HCT116 (cell line): Measurements from ENCODE around the gene ZNF516. TPM values are rescaled to one million over a fixed set of nuclear protein-coding genes. Genes with fewer than 3 reads are reported as not detected.
A peak's percentile ranks its signal among the peaks of the same experiment; 100 is the strongest.

Experiments used
- ATAC-seq: fragments of 200-7000 bp; cut with Tn5 transposase; 2 replicates; pipeline ENCODE4 v1.9.1; 2020; ENCODE audit warnings: mild to moderate bottlenecking, moderate library complexity
- Bru-seq: library from RNA; stranded (reverse); fragments of 400-500 nt; gene quantifications from one replicate; lab custom pipeline; 2021; lab: Mats Ljungman, UMichigan
- BruChase-seq, 2 experiments: library from RNA; stranded (reverse); fragments of 400-500 nt; gene quantifications; one replicate each; lab custom pipeline; 2021; lab: Mats Ljungman, UMichigan
- BruUV-seq: library from RNA; stranded (reverse); fragments of 400-500 nt; replicated peaks from 2 replicates; lab custom pipeline; 2021; lab: Mats Ljungman, UMichigan
- CTCF ChIA-PET: fragments of 300-600 bp; sonication (Branson Sonifier 250); formaldehyde crosslinking; loops from one replicate; lab custom pipeline; 2021; ENCODE audit warnings: antibody characterized with exemption; lab: Charles Lee
- POLR2A ChIA-PET: fragments of 300-600, 350-600 bp; sonication (Branson Sonifier 250); formaldehyde crosslinking; loops from one replicate; lab custom pipeline; 2021; ENCODE audit warnings: antibody characterized with exemption; lab: Charles Lee
- RAD21 ChIA-PET, 2 experiments: fragments of 300-600 bp; sonication (Branson Sonifier 250); formaldehyde crosslinking; loops; one replicate each; lab custom pipeline; 2023; ENCODE audit warnings: low total read pairs in 2 of 2; ENCODE audit not compliant: uncharacterized antibody in 2 of 2, unreplicated experiment in 2 of 2, low non-redundant PET in 1 of 2; lab: Charles Lee
- DNase-seq: peaks from one replicate; pipeline ENCODE4 v3.0.0-alpha.2; 2010; ENCODE audit warnings: low read depth, low spot score
- H2AFZ ChIP-seq: fragments of 200-600 bp; shearing (Covaris generic), sonication (generic); 2 replicates; pipeline ENCODE4 v1.6.1; 2017; ENCODE audit warnings: low read depth, mixed run types, mixed read lengths, antibody characterized with exemption, low read length; ENCODE audit not compliant: poor library complexity, severe bottlenecking
- H3K27ac ChIP-seq: 2 replicates; pipeline ENCODE4 v1.5.1; 2012; ENCODE audit warnings: low read depth, low read length
- H3K27me3 ChIP-seq: fragments of 200-600 bp; sonication (generic); 2 replicates; pipeline ENCODE4 v1.6.1; 2016; ENCODE audit warnings: mixed run types, low read length, mixed read lengths; ENCODE audit not compliant: insufficient read depth
- H3K36me3 ChIP-seq, 2 experiments: fragments of 200-500 bp in 1 of 2; fragments of 200-600 bp in 1 of 2; sonication (Bioruptor generic) in 1 of 2; sonication (generic) in 1 of 2; 2 replicates each; pipeline versions ENCODE4 v1.5.1 to v1.6.1; 2014 to 2016; ENCODE audit warnings: low read length in 2 of 2, inconsistent platforms in 1 of 2, mixed read lengths in 1 of 2, mixed run types in 1 of 2; ENCODE audit not compliant: insufficient read depth in 2 of 2, control insufficient read depth in 1 of 2
- H3K4me1 ChIP-seq, 2 experiments: fragments of 200-600 bp in 1 of 2; sonication (generic) in 1 of 2; 2 replicates each; pipeline versions ENCODE4 v1.5.1 to v1.6.1; 2012 to 2017; ENCODE audit warnings: low read length in 2 of 2, inconsistent platforms in 1 of 2, mild to moderate bottlenecking in 1 of 2, mixed read lengths in 1 of 2, mixed run types in 1 of 2, moderate library complexity in 1 of 2; ENCODE audit not compliant: insufficient read depth in 2 of 2, control insufficient read depth in 1 of 2
- H3K4me2 ChIP-seq: fragments of 200-600 bp; sonication (generic); 2 replicates; pipeline ENCODE4 v1.6.1; 2017; ENCODE audit warnings: mixed run types, low read length, mixed read lengths
- H3K4me3 ChIP-seq, 2 experiments: fragments of 200-600 bp in 1 of 2; sonication (generic) in 1 of 2; replicated peaks in 1 of 2; 2 replicates each; pipeline ENCODE4 v1.5.1; 2011 to 2016; ENCODE audit warnings: low read length in 2 of 2, control low read depth in 1 of 2, low read depth in 1 of 2, mild to moderate bottlenecking in 1 of 2, mixed read lengths in 1 of 2, mixed run types in 1 of 2
- H3K79me2 ChIP-seq: fragments of 200-600 bp; sonication (generic); 2 replicates; pipeline ENCODE4 v1.6.1; 2017; ENCODE audit warnings: mild to moderate bottlenecking, mixed run types, low read length, moderate library complexity, mixed read lengths; ENCODE audit not compliant: insufficient read depth
- H3K9ac ChIP-seq: fragments of 200-600 bp; sonication (generic); 2 replicates; pipeline ENCODE4 v1.6.1; 2016; ENCODE audit warnings: low read length, mixed read lengths
- H3K9me2 ChIP-seq: fragments of 200-600 bp; sonication (generic), shearing (Covaris generic); 2 replicates; pipeline ENCODE4 v1.6.1; 2017; ENCODE audit warnings: mixed run types, mild to moderate bottlenecking, moderate library complexity; ENCODE audit not compliant: insufficient read depth
- H3K9me3 ChIP-seq, 2 experiments: fragments of 200-500 bp in 1 of 2; fragments of 200-600 bp in 1 of 2; sonication (Bioruptor generic) in 1 of 2; sonication (generic) in 1 of 2; 2 replicates each; pipeline ENCODE4 v1.6.1; 2014 to 2017; ENCODE audit warnings: low read length in 2 of 2, mixed read lengths in 2 of 2, inconsistent platforms in 1 of 2, low read depth in 1 of 2, mild to moderate bottlenecking in 1 of 2, mixed run types in 1 of 2, moderate library complexity in 1 of 2; ENCODE audit not compliant: control insufficient read depth in 1 of 2, insufficient read depth in 1 of 2
- H4K20me1 ChIP-seq: fragments of 200-600 bp; sonication (generic), shearing (Covaris generic); 2 replicates; pipeline ENCODE4 v1.6.1; 2017; ENCODE audit warnings: mixed run types, mild to moderate bottlenecking, moderate library complexity; ENCODE audit not compliant: insufficient read depth
- ATF3 ChIP-seq: IDR thresholded peaks from 2 replicates; pipeline ENCODE4 v1.6.1; 2012
- CBX3 ChIP-seq: IDR thresholded peaks from 2 replicates; pipeline ENCODE4 v1.6.1; 2012; ENCODE audit warnings: low read depth
- EGR1 ChIP-seq: IDR thresholded peaks from 2 replicates; pipeline ENCODE4 v1.6.1; 2012; ENCODE audit warnings: low read depth
- ELF1 ChIP-seq: IDR thresholded peaks from 2 replicates; pipeline ENCODE4 v1.6.1; 2012; ENCODE audit warnings: low read depth, borderline replicate concordance
- EZH2 ChIP-seq: fragments of 200-600 bp; sonication (generic); IDR thresholded peaks from 2 replicates; pipeline ENCODE4 v1.6.1; 2017; ENCODE audit warnings: antibody characterized with exemption, mixed run types
- POLR2A ChIP-seq: IDR thresholded peaks from 2 replicates; pipeline ENCODE4 v1.7.0; 2011; ENCODE audit warnings: borderline replicate concordance; ENCODE audit not compliant: insufficient read depth, insufficient read length; ENCODE audit errors: extremely low read depth
- SIN3A ChIP-seq: IDR thresholded peaks from 2 replicates; pipeline ENCODE4 v1.6.1; 2012; ENCODE audit warnings: low read depth
- SP1 ChIP-seq: IDR thresholded peaks from 2 replicates; pipeline ENCODE4 v1.6.1; 2012; ENCODE audit warnings: low read depth
- ZBTB33 ChIP-seq: IDR thresholded peaks from 2 replicates; pipeline ENCODE4 v1.6.1; 2011; ENCODE audit warnings: mild to moderate bottlenecking, low read length, moderate library complexity; ENCODE audit not compliant: insufficient replicate concordance; ENCODE audit errors: extremely low read depth
- ZFX ChIP-seq: fragments of 450-650 bp; IDR thresholded peaks from 2 replicates; pipeline ENCODE4 v1.6.1; 2017
- intact Hi-C: fragments of 100-400 bp; cut with micrococcal nuclease; formaldehyde crosslinking; loops from 2 replicates; pipeline ENCODE4 v1.10.0; 2022
- long read RNA-seq: library from polyadenylated mRNA; unstranded; transcript quantifications from one replicate; pipeline ENCODE4 v2.0.0, GENCODE V29; 2021; ENCODE audit not compliant: unreplicated experiment
- polyA plus RNA-seq: library from polyadenylated mRNA; unstranded; fragments of >200 nt; gene quantifications from 2 replicates; pipeline ENCODE4 v1.2.1, GENCODE V29; 2012; ENCODE audit warnings: missing spikeins
- total RNA-seq: library from RNA; stranded (reverse); gene quantifications from one replicate; pipeline ENCODE4 v1.2.1, GENCODE V29; 2021; ENCODE audit not compliant: unreplicated experiment
- TF ChIP-seq, protein P1 (sequence below), 3 experiments: fragments of 200-600 bp in 1 of 3; sonication (generic) in 1 of 3; IDR thresholded peaks in 2 of 3; conservative IDR thresholded peaks in 1 of 3; 2 replicates each; pipeline ENCODE4 v1.5.1; 2012 to 2017; ENCODE audit warnings: low read depth in 2 of 3, low read length in 2 of 3, antibody characterized with exemption in 1 of 3, borderline replicate concordance in 1 of 3, control low read depth in 1 of 3, mild to moderate bottlenecking in 1 of 3, mixed read lengths in 1 of 3, mixed run types in 1 of 3, moderate library complexity in 1 of 3; ENCODE audit not compliant: insufficient read depth in 1 of 3
- TF ChIP-seq, protein P2 (sequence below): IDR thresholded peaks from 2 replicates; pipeline ENCODE4 v1.6.1; 2012

Gene ZNF516
- total RNA-seq, result 32.0 TPM
- 11.1 and 14.5 TPM in 2 replicates for polyA plus RNA-seq
- Bru-seq, nascent RNA, result percentile 81 among the genes with signal in this experiment
- percentile 67 among the genes with signal in this experiment for BruChase-seq, experiment 1, labeled RNA remaining after a 6-hour chase
- BruChase-seq, experiment 2, labeled RNA remaining after a 2-hour chase, result percentile 78 among the genes with signal in this experiment
- long read RNA-seq, transcript ZNF516-205 (3 exons, 2,326 nt), result major isoform, 5 of 26 reads
- long read RNA-seq, partial matches to known transcripts, result 11 of 26 reads
- long read RNA-seq, other reads (novel, unspliced or antisense), result 10 of 26 reads

DNA sequence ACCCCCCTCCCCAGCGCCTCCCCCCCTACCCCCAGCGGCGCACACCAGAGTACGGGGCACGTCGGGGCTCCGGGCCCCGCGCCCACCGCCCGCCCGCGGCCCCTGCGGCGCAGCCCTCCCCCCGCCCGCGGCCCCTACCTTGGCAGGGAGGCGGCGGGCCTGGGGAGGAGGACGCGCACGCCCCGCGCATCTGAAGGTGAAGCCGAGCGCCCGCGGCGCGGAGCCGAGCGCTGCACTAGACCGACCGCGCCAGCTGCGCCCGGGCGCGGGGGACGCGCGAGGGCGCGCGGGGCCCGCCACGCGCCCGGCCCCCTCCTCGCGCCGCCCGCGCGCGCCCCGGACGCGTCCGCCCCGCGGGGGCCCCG is at the start of gene ZNF516:
Gene ZNF516 (minus strand): TSS at position 237 of the 365 bp plus-strand sequence. CDS start 52,188 bp downstream, outside the sequence.
- intact Hi-C loops, result loop anchor here (5.0 to 10.0 kb wide), 3 partner anchors 62 to 310 kb away; no protein-coding TSS in a partner anchor
- H3K79me2 ChIP-seq, result peaks cover 7% of the 10 kb centered on the region; the same call in 1 of the 2 replicates
- ChIA-PET CTCF (no interaction called here), RAD21 (no interaction called here), POLR2A (no interaction called here)
- BruUV-seq, result no TSS peak
- H3K9ac ChIP-seq, result peak within 1 kb of the TSS; percentile 72
- DNase-seq (no peak), ATAC-seq (peak; percentile 31)
- peak within 1 kb of the TSS; percentile 56 for H3K27ac ChIP-seq
- H3K27me3 ChIP-seq, result no peaks in the 10 kb centered on the region
- peaks cover 0 to 37% of the 10 kb centered on the region in 2 experiments; a peak in 2 of 4 replicates for H3K4me1 ChIP-seq
- no peaks in the 10 kb centered on the region for H3K9me3 ChIP-seq
- H3K36me3 ChIP-seq, result no peaks in the 10 kb centered on the region
- H3K4me3 ChIP-seq, result peak within 1 kb of the TSS; percentile 68 to 76
- H4K20me1 ChIP-seq, result no peaks in the 10 kb centered on the region
- peak within 1 kb of the TSS; percentile 98 for H3K4me2 ChIP-seq
- no peak for TF ChIP-seq ATF3
- TF ChIP-seq SIN3A, result no peak
- no peak for TF ChIP-seq POLR2A
- TF ChIP-seq EZH2, result no peak
- TF ChIP-seq, protein P1, sequence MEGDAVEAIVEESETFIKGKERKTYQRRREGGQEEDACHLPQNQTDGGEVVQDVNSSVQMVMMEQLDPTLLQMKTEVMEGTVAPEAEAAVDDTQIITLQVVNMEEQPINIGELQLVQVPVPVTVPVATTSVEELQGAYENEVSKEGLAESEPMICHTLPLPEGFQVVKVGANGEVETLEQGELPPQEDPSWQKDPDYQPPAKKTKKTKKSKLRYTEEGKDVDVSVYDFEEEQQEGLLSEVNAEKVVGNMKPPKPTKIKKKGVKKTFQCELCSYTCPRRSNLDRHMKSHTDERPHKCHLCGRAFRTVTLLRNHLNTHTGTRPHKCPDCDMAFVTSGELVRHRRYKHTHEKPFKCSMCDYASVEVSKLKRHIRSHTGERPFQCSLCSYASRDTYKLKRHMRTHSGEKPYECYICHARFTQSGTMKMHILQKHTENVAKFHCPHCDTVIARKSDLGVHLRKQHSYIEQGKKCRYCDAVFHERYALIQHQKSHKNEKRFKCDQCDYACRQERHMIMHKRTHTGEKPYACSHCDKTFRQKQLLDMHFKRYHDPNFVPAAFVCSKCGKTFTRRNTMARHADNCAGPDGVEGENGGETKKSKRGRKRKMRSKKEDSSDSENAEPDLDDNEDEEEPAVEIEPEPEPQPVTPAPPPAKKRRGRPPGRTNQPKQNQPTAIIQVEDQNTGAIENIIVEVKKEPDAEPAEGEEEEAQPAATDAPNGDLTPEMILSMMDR (IDR thresholded peaks at IDR 0.05 in 2 of 3, conservative IDR thresholded peaks at IDR 0.05 in 1 of 3; ENCODE audit: borderline replicate concordance in 1 of 3, insufficient read depth in 1 of 3, low read depth in 2 of 3, low read length in 2 of 3), result no peak
- TF ChIP-seq, protein P2, sequence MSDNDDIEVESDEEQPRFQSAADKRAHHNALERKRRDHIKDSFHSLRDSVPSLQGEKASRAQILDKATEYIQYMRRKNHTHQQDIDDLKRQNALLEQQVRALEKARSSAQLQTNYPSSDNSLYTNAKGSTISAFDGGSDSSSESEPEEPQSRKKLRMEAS, result no peak
- no peak for TF ChIP-seq EGR1
- no peak for TF ChIP-seq ZBTB33
- no peak for TF ChIP-seq CBX3
- no peak for TF ChIP-seq SP1
- TF ChIP-seq ZFX, result no peak
- TF ChIP-seq ELF1, result no peak
- no peaks in the 10 kb centered on the region for H3K9me2 ChIP-seq
- H2AFZ ChIP-seq, result peak within 1 kb of the TSS; percentile 80
